Right cardiac atrium (tissue), 5 donors: ENCODE data around the gene ADAM10. TPM values are rescaled to one million over a fixed set of nuclear protein-coding genes. Genes with fewer than 3 reads are reported as not detected.

Source experiments
- ATAC-seq, 2 donors: fragments of 200-7000 bp; cut with Tn5 transposase; one replicate each; pipeline versions ENCODE4 v1.8.0 to v1.9.1; 2020; ENCODE audit warnings: moderate library complexity in 2 of 2, mild to moderate bottlenecking in 1 of 2
- DNase-seq, 3 donors: peaks; one replicate each; pipeline ENCODE4 v3.0.0-alpha.2; 2020
- H3K27ac ChIP-seq: one replicate; pipeline ENCODE4 v1.5.1; 2013; ENCODE audit warnings: mild to moderate bottlenecking, low read length, control low read depth, moderate library complexity
- H3K27me3 ChIP-seq: one replicate; pipeline ENCODE4 v1.6.1; 2013; ENCODE audit not compliant: control insufficient read depth, insufficient read depth
- H3K4me1 ChIP-seq: one replicate; pipeline ENCODE4 v1.6.1; 2013; ENCODE audit warnings: low read length; ENCODE audit not compliant: control insufficient read depth, insufficient read depth
- H3K4me3 ChIP-seq: one replicate; pipeline ENCODE4 v1.5.1; 2013; ENCODE audit warnings: low read length, control low read depth
- H3K9me3 ChIP-seq: one replicate; pipeline ENCODE4 v1.6.1; 2013; ENCODE audit warnings: low read length; ENCODE audit not compliant: control insufficient read depth
- WGBS: extraction: QIAGEN DNeasy Blood & Tissue Kit; methylation state at CpG from one replicate; pipeline ENCODE4 v1.1.7; 2013; 5-methylcytosine and 5-hydroxymethylcytosine counted together
- intact Hi-C, 4 donors: fragments of 100-400 bp; cut with DNase I; formaldehyde crosslinking; loops; one replicate each; pipeline versions ENCODE4 v1.11.0 to v1.14.0; 2022 to 2023
- polyA plus RNA-seq: library from polyadenylated mRNA; stranded (reverse); fragments of 200-250 nt; gene quantifications from one replicate; pipeline ENCODE4 v1.2.3, GENCODE V29; 2013
- total RNA-seq, 4 donors: library from RNA; stranded (reverse); fragmentation: NEBNext Ultra II Directional; extraction: Animal tissue kit (Norgen Biotek cat#: 25700); gene quantifications; one replicate each; pipeline ENCODE4 v1.2.1, GENCODE V29; 2021
- donor health status: healthy with polysubstance abuse.
- donor health status: DM: no; HTN: yes; CAD: no.
- donor health status: DM: no; HTN: no; CAD: no.
- donor health status: DM: no; HTN: yes; CAD: no; lungs with severe emphysema.
- donor health status: DM: yes; HTN: yes; CAD: no.

Gene ADAM10
- total and polyA plus RNA-seq, 5 donors = 14.1 to 103 (median 92.8) TPM

DNA sequence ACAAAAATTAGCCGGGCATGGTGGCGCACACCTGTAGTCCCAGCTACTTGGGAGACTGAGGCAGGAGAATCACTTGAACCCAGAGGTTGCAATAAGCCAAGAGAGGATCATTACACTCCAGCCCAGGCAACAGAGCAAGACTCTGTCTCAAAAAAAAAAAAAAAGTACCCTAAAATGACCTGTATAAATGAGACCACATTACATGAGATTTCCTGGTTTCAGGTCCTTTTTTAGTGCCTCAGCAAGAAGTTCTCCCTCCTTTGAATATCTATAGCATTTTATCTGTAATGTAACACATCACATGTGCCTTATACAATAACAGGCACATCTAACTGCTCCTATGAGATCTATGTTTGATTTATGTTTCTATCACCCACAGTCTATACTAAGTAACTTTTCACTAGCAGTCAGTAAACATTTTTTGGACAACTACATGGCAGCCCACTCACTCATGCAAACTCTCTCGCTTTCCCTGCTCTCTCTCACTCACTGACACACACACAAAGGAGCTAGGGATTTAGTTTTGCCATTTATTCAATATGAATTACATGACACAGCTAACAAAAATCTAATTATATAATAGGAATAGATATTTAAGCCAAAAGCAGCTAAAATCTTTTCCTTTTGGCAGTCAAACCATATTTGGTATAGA lies 34.1 kb downstream of the ADAM10 start:
- no peaks in the 10 kb centered on the region for H3K27me3 ChIP-seq
- H3K4me1 ChIP-seq = no peaks in the 10 kb centered on the region
- no peaks in the 10 kb centered on the region for H3K9me3 ChIP-seq
- over 99% methylated on average over 3 of the region's 3 CpGs for whole genome bisulfite sequencing
- ATAC-seq (no peak), DNase-seq (no peak)
- H3K4me3 ChIP-seq = no peak overlapping the region
- intact Hi-C loops = no loop called here
- H3K27ac ChIP-seq = no peak overlapping the region

DNA sequence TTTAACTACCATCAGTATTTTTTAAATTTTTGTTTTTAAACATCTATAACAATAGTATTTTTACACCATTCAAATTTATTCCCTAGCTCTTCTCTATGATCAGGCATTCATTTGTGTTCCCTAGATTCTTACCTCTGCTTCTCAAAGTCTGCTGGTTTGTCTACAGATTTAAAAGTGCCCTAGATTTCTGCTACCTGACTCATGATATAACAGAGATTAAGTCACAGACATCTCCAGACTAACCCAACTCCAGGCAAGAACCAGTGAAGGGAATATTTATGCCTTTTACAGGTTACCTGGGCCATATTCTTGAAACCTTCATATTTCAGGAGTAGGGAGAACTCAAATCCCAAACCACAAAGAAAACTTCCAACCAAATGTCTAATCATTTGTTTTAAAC lies 38.8 kb downstream of the ADAM10 start:
- no peak overlapping the region for H3K4me3 ChIP-seq
- H3K9me3 ChIP-seq = no peaks in the 10 kb centered on the region
- no peak overlapping the region for H3K27ac ChIP-seq
- DNase-seq = no peak
- no peaks in the 10 kb centered on the region for H3K27me3 ChIP-seq
- intact Hi-C loops = no loop called here
- no peaks in the 10 kb centered on the region for H3K4me1 ChIP-seq
- no peak for ATAC-seq

- Histone ChIP-seq H3K27ac (no peak overlapping the region), H3K4me1 (no peaks in the 10 kb centered on the region), H3K4me3 (no peak overlapping the region), H3K9me3 (no peaks in the 10 kb centered on the region), H3K27me3 (no peaks in the 10 kb centered on the region)
- intact Hi-C loops = no loop called here
- no peak for DNase-seq
- WGBS = 94% methylated on average over 4 of the region's 4 CpGs
- no peak for ATAC-seq
These were observed 42.1 kb downstream of the ADAM10 start for GRCh38 chr15:58707397-58707796.

DNA sequence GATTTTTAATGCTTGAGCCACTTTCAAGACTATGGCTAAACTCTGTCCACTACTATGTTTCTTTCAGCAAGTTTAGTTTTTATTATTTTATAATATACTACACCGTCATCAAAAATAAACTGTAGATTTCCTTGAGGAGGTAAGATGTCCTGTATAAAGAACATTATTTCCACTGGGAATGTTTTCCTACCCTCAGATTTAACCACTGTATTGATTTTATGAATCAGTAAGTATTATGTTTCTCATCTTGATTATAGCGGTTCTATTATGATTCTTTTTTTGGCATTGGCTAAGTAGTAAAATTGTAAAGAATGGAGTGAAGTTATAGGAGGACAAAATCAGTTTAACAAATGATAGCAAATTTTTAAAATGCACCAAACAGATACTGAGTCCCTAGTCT lies 44.4 kb downstream of the ADAM10 start:
- no peak for DNase-seq
- H3K27me3 ChIP-seq = no peaks in the 10 kb centered on the region
- no peak for ATAC-seq
- H3K9me3 ChIP-seq = no peaks in the 10 kb centered on the region
- intact Hi-C loops = no loop called here
- no peak overlapping the region for H3K4me3 ChIP-seq
- H3K27ac ChIP-seq = no peak overlapping the region
- WGBS = 91% methylated on average over 2 of the region's 2 CpGs
- H3K4me1 ChIP-seq = no peaks in the 10 kb centered on the region

DNA sequence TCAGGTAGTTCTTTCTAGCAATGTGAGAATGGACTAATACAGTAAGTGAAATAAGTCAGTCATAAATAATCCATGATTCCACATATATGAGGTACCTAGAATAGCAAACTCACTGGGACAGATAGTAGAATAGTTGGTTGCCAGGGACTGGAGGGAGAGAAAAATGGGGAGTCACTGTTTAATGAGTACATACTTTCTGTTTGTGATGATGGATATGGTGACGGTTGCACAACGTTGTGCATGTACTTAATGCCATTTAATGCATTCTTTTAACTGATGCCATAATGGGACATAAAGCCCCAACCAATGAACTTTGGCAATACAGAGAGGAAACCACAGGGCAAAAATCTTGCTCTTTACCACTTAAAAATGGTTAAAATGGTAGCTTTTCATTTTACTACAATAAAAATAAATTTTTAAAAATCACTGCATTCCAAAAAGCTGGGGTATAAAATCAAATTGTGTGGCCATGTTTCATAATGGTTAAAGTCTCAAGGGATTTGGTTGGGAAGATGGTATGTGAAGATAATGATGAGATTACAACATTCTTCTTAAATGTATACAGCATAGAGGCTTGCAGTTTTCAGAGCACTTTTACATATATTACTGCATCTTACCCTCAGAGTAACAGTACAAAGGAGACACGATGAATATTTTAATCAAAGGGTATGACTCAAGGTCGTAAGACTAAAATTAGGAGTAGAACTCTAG lies 45.2 kb downstream of the ADAM10 start:
- Histone ChIP-seq H3K27ac (no peak overlapping the region), H3K4me3 (no peak overlapping the region), H3K9me3 (no peaks in the 10 kb centered on the region), H3K27me3 (no peaks in the 10 kb centered on the region), H3K4me1 (no peaks in the 10 kb centered on the region)
- ATAC-seq (no peak), DNase-seq (no peak)
- 85% methylated on average over 4 of the region's 4 CpGs for WGBS
- intact Hi-C loops = no loop called here

DNA sequence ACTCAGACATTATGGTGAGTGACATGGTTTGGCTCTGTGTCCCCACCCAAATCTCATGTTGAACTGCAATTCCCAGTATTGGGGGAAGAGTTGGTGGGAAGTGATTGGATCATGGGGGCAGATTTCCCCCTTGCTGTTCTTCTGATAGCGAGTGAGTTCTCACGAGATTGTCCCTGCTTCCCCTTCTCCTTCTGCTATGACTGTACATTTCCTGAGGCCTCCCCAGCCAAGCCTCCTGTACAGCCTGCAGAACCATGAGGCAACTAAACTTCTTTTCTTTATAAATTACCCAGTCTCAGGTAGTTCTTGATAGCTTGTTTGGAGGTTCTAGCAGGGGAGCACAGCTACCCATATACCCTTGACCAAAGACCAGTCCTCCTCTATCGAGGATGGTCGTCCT lies 45.9 kb downstream of the ADAM10 start:
- H3K27me3 ChIP-seq = no peaks in the 10 kb centered on the region
- H3K4me1 ChIP-seq = no peaks in the 10 kb centered on the region
- no peak overlapping the region for H3K4me3 ChIP-seq
- 83% methylated on average over 4 of the region's 4 CpGs for WGBS
- no peak overlapping the region for H3K27ac ChIP-seq
- DNase-seq (no peak), ATAC-seq (no peak)
- H3K9me3 ChIP-seq = no peaks in the 10 kb centered on the region
- intact Hi-C loops = no loop called here

- H3K4me3 ChIP-seq = no peak overlapping the region
- DNase-seq = no peak
- H3K9me3 ChIP-seq = no peaks in the 10 kb centered on the region
- WGBS = 92% methylated on average over 2 of the region's 2 CpGs
- H3K27ac ChIP-seq = no peak overlapping the region
- H3K4me1 ChIP-seq = no peaks in the 10 kb centered on the region
- intact Hi-C loops = no loop called here
- no peaks in the 10 kb centered on the region for H3K27me3 ChIP-seq
- ATAC-seq = no peak
These were observed 47.3 kb downstream of the ADAM10 start for GRCh38 chr15:58702233-58702632.

DNA sequence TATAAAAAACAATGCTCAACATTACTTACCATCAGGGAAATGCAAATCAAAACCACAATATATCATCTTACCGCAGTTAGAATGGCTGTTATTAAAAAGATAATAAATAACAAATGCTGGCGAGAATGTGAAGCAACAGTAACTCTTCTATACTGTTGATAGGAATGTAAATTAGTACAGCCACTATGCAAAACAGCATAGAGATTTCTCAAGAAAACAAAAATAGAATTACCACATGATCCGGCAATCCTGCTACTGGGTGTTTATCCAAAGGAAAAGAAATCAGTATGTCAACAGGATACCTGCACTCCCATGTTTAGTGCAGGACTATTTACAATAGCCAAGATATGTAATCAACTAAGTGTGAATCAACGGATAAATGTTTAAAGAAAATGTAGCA lies 48.1 kb downstream of the ADAM10 start:
- H3K4me1 ChIP-seq = no peaks in the 10 kb centered on the region
- DNase-seq = no peak
- H3K9me3 ChIP-seq = no peaks in the 10 kb centered on the region
- H3K27me3 ChIP-seq = no peaks in the 10 kb centered on the region
- ATAC-seq = no peak
- WGBS = 92% methylated on average over 4 of the region's 4 CpGs
- H3K4me3 ChIP-seq = no peak overlapping the region
- intact Hi-C loops = no loop called here
- H3K27ac ChIP-seq = no peak overlapping the region

GRCh38 chr15:58699769-58700168 lies 49.7 kb downstream of the ADAM10 start:
- over 99% methylated on average over 2 of the region's 2 CpGs for WGBS
- DNase-seq (no peak), ATAC-seq (no peak)
- H3K27ac ChIP-seq = no peak overlapping the region
- no peaks in the 10 kb centered on the region for H3K27me3 ChIP-seq
- H3K9me3 ChIP-seq = no peaks in the 10 kb centered on the region
- H3K4me1 ChIP-seq = no peaks in the 10 kb centered on the region
- intact Hi-C loops = no loop called here
- H3K4me3 ChIP-seq = no peak overlapping the region

DNA sequence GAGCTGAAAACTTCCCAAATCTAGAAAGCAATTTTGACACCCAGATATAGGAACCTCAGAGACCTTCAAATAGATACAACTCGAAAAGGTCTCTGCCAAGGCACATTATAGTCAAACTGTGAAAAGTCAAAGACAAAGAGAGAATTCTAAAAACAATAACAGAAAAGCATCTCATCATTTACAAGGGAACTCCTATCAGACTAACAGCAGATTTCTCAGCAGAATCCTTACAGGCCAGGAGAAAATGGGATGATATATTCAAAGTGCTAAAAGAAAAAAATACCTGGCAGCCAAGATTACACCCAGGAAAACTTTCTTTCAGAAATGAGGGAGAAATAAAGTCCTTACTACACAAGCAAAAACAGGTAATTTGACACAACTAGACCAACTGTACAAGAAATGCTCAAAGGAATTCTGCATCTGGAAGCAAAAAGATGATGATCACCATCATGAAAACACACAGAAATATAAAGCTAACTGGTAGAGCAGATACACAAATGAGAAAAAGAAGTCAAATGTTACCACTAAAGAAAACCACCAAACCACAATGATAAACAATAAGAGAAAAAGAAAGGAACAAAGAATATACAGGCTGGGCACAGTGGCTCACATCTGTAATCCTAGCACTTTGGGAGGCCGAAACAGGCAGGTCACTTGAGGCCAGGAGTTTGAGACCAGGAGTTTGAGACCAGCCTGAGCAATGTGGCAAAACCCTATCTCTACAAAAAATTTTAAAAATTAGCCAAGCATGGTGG lies 50.4 kb downstream of the ADAM10 start:
- Histone ChIP-seq H3K27ac (no peak overlapping the region), H3K4me1 (peaks cover 2% of the 10 kb centered on the region), H3K9me3 (no peaks in the 10 kb centered on the region), H3K27me3 (no peaks in the 10 kb centered on the region), H3K4me3 (no peak overlapping the region)
- 99% methylated on average over 2 of the region's 2 CpGs for WGBS
- no peak for ATAC-seq
- intact Hi-C loops = no loop called here
- DNase-seq = no peak

- 88% methylated on average over 2 of the region's 2 CpGs for WGBS
- intact Hi-C loops = no loop called here
- peak in 1 of 2 donors; percentile 28 for ATAC-seq
- peaks cover 4% of the 10 kb centered on the region for H3K4me1 ChIP-seq
- H3K4me3 ChIP-seq = no peak overlapping the region
- no peaks in the 10 kb centered on the region for H3K9me3 ChIP-seq
- no peaks in the 10 kb centered on the region for H3K27me3 ChIP-seq
- DNase-seq = no peak
- no peak overlapping the region for H3K27ac ChIP-seq
These were observed 52.3 kb downstream of the ADAM10 start for GRCh38 chr15:58697220-58697619.
